ENCODE data around the gene PPM1A. TPM values are rescaled to one million over a fixed set of nuclear protein-coding genes. Genes with fewer than 3 reads are reported as not detected.

The PPM1A gene
- total and polyA plus RNA-seq, 2 of the 13 experiments (the other 11 are each of a cell fraction or from before 2014, with no cell fraction given) = 23.3 to 29.8 TPM

- Histone ChIP-seq H3K27me3 (ENCODE audit: control insufficient read depth in 1 of 2, insufficient read depth in 2 of 2, low read length in 2 of 2) (no peaks in the 10 kb centered on the region), H3K4me2 (ENCODE audit: low read depth, low read length) (no peak overlapping the region), H2AFZ (ENCODE audit: low read length) (no peak overlapping the region), H3K4me3 (replicated peaks in 1 of 3; ENCODE audit: insufficient read depth in 1 of 3, low read depth in 2 of 3, low read length in 3 of 3) (no peak overlapping the region), H3K27ac (ENCODE audit: extremely low read length, insufficient read depth, low read length) (no peak overlapping the region), H3K79me2 (ENCODE audit: insufficient read depth, low read length) (no peaks in the 10 kb centered on the region), H3K36me3 (replicated peaks in 1 of 2; ENCODE audit: control insufficient read depth in 1 of 2, insufficient read depth in 2 of 2, low read length in 2 of 2) (no peaks in the 10 kb centered on the region), H4K20me1 (ENCODE audit: insufficient read depth, low read length) (no peaks in the 10 kb centered on the region), H3K4me1 (ENCODE audit: insufficient read depth, low read length) (peaks cover 30% of the 10 kb centered on the region), H3K9ac (ENCODE audit: insufficient read depth, low read depth, low read length) (no peak overlapping the region), H3K9me3 (ENCODE audit: low read length) (no peaks in the 10 kb centered on the region)
- WGBS (ENCODE audit: low lambda C conversion rate) = 51% methylated on average over 2 of the region's 2 CpGs
- in situ Hi-C loops (cut with HindIII; ENCODE audit: extremely low pct_ligation_motif_present, low pct_unique_long_range_greater_than_20kb) (no loop called here), intact Hi-C loops (cut with micrococcal nuclease; ENCODE audit: unreplicated experiment) (no loop called here)
- BruUV-seq (replicated peaks) = no TSS peak
- ChIA-PET CTCF (ENCODE audit: low intra/inter-chr PET ratio, low total read pairs) (no interaction called here), POLR2A (no interaction called here)
- TF ChIP-seq ELF1 (CRISPR knock-in tag; IDR thresholded peaks at IDR 0.05) (no peak), SIX4 (CRISPR knock-in tag; IDR thresholded peaks at IDR 0.05) (no peak), RBM22 (optimal IDR thresholded peaks at IDR 0.05; ENCODE audit: low read length) (no peak), JARID2 (CRISPR knock-in tag; IDR thresholded peaks at IDR 0.05; ENCODE audit: insufficient replicate concordance) (no peak), ZNF329 (CRISPR knock-in tag; IDR thresholded peaks at IDR 0.05; ENCODE audit: low read depth) (no peak), ZMYM3 (CRISPR knock-in tag; IDR thresholded peaks at IDR 0.05) (no peak), USF2 (IDR thresholded peaks at IDR 0.05; ENCODE audit: low read depth, low read length) (no peak), USF2 (CRISPR knock-in tag; IDR thresholded peaks at IDR 0.05; ENCODE audit: borderline replicate concordance) (no peak), ZNF33B (CRISPR knock-in tag; IDR thresholded peaks at IDR 0.05) (no peak), ESRRA (CRISPR knock-in tag; IDR thresholded peaks at IDR 0.05; ENCODE audit: low read depth) (no peak), ZFP37 (CRISPR knock-in tag; IDR thresholded peaks at IDR 0.05; ENCODE audit: borderline replicate concordance) (no peak), HDAC2 (CRISPR knock-in tag; IDR thresholded peaks at IDR 0.05) (no peak), ZNF740 (CRISPR knock-in tag; IDR thresholded peaks at IDR 0.05) (no peak), MYC (CRISPR knock-in tag; IDR thresholded peaks at IDR 0.05; ENCODE audit: borderline replicate concordance) (no peak), PHF5A (CRISPR knock-in tag; IDR thresholded peaks at IDR 0.05; ENCODE audit: low read depth, unreplicated experiment) (no peak), SIN3B (IDR thresholded peaks at IDR 0.05; ENCODE audit: low read length) (no peak), CSRNP1 (CRISPR knock-in tag; IDR thresholded peaks at IDR 0.05) (no peak), CREB1 (IDR thresholded peaks at IDR 0.05) (no peak), CREB1 (CRISPR knock-in tag; IDR thresholded peaks at IDR 0.05) (no peak), ZNF264 (CRISPR knock-in tag; IDR thresholded peaks at IDR 0.05) (no peak)
- FAIRE-seq (no peak), DNase-seq (ENCODE audit: low spot score) (no peak), ATAC-seq (no peak)
These were observed 6.6 kb upstream of the PPM1A start for GRCh38 chr14:60242429-60242828.
